ENCODE data around the gene TRMT11.
A peak's percentile ranks its signal among the peaks of the same experiment; 100 is the strongest.

The TRMT11 gene

DNA sequence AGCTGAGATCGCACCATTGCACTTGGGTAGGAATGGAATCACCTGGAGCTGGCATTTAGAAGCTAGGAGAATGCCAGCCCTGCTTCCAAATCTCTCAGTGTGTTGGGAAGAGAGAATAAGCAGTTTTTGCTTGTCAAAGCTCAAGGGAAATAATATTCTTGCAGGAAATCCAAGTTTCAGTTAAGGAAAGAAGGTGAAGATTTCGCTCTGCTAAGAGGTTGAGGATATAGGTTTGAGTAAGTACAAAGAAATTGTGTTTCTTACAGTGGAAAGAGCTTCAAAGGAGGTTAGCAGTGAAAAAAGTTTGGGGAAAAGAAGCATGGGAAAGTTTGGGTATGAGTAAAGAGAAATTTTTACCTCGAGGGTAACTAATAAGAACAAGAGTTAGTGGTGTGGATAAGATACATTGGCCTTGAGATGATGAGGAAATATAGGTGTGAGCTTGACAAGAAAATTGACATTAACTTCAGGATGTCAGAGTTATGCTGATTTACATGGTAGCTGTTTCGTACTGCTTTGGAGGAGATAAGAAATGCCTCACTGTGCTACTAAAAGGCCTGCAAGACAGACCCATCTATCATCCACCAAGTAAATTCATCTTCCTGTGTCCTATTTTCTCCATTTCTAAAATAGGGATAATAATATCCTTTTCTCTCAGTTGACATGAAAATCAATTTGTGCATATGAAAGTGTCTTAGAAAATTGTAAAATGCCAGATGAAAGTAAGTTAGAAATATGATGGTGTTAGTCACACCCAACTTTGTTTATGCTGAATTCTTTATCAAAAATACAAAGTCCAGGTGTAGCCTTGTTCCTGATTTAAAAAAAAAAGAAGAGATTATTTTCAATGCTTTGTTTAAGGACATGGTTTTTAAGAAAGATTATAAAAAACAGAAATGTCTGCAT lies 42.6 kb upstream of the TRMT11 start:
- TF ChIP-seq, protein P1, sequence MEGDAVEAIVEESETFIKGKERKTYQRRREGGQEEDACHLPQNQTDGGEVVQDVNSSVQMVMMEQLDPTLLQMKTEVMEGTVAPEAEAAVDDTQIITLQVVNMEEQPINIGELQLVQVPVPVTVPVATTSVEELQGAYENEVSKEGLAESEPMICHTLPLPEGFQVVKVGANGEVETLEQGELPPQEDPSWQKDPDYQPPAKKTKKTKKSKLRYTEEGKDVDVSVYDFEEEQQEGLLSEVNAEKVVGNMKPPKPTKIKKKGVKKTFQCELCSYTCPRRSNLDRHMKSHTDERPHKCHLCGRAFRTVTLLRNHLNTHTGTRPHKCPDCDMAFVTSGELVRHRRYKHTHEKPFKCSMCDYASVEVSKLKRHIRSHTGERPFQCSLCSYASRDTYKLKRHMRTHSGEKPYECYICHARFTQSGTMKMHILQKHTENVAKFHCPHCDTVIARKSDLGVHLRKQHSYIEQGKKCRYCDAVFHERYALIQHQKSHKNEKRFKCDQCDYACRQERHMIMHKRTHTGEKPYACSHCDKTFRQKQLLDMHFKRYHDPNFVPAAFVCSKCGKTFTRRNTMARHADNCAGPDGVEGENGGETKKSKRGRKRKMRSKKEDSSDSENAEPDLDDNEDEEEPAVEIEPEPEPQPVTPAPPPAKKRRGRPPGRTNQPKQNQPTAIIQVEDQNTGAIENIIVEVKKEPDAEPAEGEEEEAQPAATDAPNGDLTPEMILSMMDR (IDR thresholded peaks at IDR 0.05; ENCODE audit: low read depth, low read length) = no peak
- H3K4me3 ChIP-seq (replicated peaks in 1 of 2; ENCODE audit: low read depth in 2 of 2, low read length in 2 of 2) = no peak overlapping the region
- DNase-seq (ENCODE audit: low read depth in 2 of 2) = no peak

DNA sequence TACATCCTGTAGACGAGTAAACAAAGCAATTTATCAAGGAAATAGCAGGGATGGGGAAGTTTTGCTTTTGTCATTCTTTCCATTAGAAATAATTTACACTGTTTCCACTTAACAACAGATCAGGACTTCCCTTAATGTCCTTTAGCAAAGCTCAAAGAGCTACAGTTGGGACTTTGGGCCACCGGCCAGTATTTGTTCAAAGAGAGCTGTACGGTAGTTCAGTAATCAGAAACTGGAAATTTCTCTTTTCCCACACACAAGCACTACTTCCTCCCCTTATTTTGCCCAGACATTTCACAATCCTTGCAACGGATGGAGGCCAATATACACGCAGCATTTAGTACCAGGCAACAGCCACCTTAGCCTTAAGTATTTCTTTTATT lies 41.9 kb upstream of the TRMT11 start:
- no peak overlapping the region for H3K4me3 ChIP-seq (replicated peaks in 1 of 2; ENCODE audit: low read depth in 2 of 2, low read length in 2 of 2)

DNA sequence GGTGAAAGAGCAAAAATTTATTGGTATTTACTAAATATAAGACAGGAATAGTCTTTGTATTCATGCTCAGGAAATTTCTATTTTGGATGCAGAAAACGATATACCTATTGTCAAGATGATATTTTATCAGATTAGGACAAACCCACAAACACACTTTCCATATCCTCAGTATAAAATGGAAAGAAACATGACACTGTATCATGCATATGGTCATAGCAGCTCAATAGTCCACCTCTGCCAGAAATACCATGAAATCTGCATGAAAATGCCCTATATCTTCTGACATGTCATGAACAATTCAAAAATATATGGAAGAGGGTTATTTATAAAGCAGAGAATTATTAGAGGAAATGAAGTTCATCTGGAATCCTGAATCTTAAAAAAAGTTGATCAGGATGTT lies 41.4 kb upstream of the TRMT11 start:
- H3K4me3 ChIP-seq (replicated peaks in 1 of 2; ENCODE audit: low read depth in 2 of 2, low read length in 2 of 2) = no peak overlapping the region
- DNase-seq (ENCODE audit: low read depth in 2 of 2) = no peak
- TF ChIP-seq, protein P1 (IDR thresholded peaks at IDR 0.05; ENCODE audit: low read depth, low read length) = no peak

More for the DNA sequence above, 41.9 kb upstream of the TRMT11 start:
- TF ChIP-seq, protein P1 (IDR thresholded peaks at IDR 0.05; ENCODE audit: low read depth, low read length) = no peak
- peak; percentile 83 to 93 for DNase-seq (ENCODE audit: low read depth in 2 of 2)

DNA sequence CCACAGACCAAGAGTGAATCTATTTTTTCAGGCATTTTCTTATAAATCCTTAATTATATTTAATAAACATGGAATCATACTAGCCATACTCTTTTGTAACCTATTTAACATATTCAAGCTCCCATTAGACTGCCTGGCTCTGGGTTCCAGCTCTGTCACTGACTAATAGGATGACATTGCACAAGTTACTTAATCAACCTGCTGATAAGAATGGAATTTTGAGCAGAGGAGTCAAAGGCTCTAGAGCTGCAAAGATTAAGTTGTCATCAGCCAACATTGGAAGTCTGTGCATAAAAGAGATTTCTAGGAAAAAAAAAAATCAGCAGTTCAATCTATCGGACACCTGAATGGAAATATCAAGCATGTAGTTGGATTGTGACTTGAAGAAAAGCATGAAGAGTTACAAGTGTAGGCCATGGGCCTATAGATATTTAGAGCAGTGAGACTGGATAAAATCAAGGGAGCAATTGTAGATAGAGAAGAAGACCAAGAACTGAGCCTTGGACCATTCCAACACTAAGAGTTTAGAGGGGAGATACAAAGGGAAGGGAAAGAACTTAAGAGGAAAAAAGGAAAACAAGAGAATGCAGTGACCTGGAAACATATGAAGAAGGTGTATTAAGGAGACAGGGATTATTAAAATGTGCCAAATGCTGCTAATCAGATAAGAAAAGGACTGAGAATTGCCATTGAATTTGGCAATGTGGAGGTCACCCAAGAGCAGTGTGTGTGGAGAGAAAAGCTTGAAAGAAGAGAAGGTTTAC lies 40.8 kb upstream of the TRMT11 start:
- no peak overlapping the region for H3K4me3 ChIP-seq (replicated peaks in 1 of 2; ENCODE audit: low read depth in 2 of 2, low read length in 2 of 2)
- peak; percentile 67 to 71 for DNase-seq (ENCODE audit: low read depth in 2 of 2)
- TF ChIP-seq, protein P1 (IDR thresholded peaks at IDR 0.05; ENCODE audit: low read depth, low read length) = no peak

DNA sequence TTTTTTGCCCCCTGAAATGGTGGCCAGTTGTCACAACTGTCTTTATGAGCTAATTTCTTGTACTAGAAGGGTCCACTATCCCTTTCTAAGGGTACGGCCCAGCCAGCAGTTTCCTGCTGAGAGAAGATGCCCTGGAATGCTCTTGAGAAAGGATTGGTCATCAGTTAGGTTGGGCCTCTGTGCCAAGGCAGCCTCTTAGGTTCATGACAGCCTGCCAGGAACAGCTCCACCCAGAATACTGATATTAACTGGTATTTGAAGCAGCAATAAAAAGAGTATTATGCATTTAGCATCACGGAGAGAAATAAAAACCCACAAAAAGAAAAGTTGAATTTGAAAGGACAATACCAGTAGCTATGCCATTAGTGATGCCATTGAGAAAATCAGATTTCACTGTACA lies 38.7 kb upstream of the TRMT11 start:
- no peak overlapping the region for H3K4me3 ChIP-seq (replicated peaks in 1 of 2; ENCODE audit: low read depth in 2 of 2, low read length in 2 of 2)
- TF ChIP-seq, protein P1 (IDR thresholded peaks at IDR 0.05; ENCODE audit: low read depth, low read length) = no peak
- peak; percentile 71 to 83 for DNase-seq (ENCODE audit: low read depth in 2 of 2)

DNA sequence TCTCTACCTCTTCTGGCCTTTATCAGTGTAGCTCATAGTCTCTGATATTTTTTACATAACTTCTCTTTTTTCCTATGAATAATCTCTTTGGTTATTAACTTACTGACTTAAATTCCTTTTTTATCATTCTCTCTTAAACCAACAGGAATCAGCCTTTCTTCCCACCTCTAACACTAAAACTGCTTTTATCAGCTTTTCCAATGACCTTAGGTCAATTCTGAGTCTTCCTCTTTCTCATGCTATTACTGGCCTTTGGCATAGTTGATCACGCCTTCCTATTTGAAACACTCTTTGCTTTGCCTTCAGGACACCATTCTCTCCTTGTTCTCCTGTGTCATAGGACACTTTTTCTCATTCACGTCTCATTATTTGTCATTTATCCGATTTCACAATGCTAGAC lies 37.9 kb upstream of the TRMT11 start:
- H3K4me3 ChIP-seq (replicated peaks in 1 of 2; ENCODE audit: low read depth in 2 of 2, low read length in 2 of 2) = no peak overlapping the region
- DNase-seq (ENCODE audit: low read depth in 2 of 2) = no peak
- TF ChIP-seq, protein P1 (IDR thresholded peaks at IDR 0.05; ENCODE audit: low read depth, low read length) = no peak
